GM21390 (cell line): Measurements from ENCODE around the gene TGFBR3L.

Experiments
- ATAC-seq: cut with Tn5 transposase; IDR thresholded peaks from one replicate; pipeline ENCODE4 v1.9.1; 2021; ENCODE audit not compliant: unreplicated experiment

The TGFBR3L gene

GRCh38 chr19:7903244-7904073 is 11.2 kb upstream of the TGFBR3L start, which contains the start of gene MAP2K7:
Gene MAP2K7 (plus strand): TSS chr19:7903877. CDS start chr19:7903945, 68 bp downstream.
- peak; percentile 74 for ATAC-seq

DNA sequence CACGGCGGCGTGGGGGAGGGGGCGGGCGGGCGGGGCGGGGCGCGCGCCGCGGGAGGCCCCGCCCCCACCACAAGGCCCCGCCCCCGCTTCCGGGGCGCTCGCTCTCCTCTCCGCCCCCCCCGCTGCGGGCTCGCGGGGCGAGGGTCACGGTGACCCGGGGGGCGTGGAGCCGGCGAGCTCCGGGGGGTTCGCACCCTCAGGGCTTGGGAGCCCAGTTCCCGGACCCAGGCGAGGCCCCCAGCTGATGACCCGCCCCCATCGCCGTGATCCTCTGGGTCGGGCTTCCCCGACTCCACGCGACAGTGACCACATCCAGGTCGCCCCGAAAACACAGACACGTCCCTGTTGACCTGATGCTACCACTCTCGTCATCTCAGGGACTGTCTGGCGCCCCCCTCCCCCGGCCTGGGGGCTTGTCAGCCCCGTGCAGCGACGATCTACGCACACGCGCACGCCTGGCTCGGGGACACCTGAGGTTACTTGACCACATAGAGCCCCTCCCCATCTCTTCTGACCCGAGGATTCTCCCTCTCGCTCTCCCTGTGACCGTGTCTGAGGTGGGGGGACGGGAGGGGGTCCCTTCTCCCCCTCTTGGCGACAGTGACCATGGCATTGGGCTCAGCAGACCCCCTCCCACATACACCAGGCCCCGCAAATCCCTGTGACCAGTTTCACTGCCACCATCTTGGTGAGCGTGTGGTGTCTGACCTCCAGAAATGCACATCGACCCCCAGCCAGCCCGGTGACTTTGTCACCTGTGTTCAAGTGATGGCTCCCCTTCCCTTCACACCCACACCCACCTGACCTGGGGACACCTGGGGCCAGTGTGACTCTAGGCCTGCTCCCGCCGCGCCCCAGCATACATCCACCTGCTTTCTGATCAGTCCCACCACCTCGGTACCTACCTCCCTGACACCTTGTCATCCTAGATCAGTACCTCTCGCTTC is 10.3 kb upstream of the TGFBR3L start:
- ATAC-seq, result peak; percentile 26

DNA sequence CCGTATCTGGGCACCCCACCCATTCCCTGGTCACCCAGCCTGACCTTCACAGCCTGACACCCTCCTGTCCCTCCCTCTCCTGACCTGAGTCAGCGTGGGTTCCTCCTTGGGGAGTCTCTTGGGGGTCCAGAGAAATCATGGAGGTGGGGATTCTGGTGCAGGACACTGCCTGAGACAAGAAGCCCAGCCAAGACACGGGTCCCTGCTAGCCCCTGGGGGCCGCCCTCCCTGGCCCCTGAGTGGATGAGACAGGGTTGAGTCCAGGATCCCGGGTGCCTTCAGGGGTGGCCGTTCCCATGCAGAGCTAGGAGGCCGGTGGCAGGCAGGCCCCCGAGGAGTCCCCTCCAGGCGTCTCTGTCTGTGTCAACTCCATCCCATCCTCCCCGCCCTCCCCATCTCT is 9.4 kb upstream of the TGFBR3L start:
- ATAC-seq, result no peak

GRCh38 chr19:7905859-7906258 is 8.8 kb upstream of the TGFBR3L start:
- no peak for ATAC-seq

DNA sequence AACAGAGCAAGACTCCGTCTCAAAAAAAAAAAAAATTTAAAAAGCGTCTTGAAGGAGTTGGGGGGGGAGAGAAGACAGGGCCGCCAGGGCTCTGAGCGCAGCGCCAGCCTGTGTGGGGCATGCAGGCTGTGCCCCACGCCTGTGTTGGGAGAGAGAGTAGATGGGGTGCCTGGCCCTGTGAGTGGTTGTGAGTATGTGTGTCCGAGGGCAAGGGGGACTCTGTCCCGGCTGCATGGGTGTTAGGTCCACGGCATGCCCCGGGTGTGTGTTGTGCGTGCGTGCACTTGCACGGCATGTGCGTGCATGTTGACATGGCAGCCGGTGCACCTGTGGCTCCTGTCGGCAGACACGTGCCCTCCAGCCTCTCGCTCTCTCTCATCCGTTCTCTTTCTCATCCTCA is 7.5 kb upstream of the TGFBR3L start:
- no peak for ATAC-seq

DNA sequence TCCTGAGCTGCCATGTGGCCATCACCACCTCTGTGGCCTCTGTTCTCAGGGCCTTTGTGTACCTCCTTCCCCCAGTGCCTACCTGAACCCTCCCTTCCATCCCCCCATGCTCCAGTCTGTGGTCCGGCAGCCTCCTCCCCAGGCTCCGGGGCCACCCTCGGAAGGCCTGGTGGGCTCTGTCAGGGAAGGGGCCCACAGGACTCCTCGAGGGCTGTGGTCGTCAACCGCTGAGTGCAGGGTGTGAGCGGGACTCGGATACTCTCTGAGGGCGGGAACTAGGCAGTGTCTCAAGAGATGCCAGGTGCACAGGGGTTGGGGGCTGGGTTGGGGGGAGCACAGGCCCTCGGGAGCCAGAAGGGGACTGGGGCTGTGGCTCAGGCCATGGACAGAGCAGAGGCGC is 7.1 kb upstream of the TGFBR3L start:
- ATAC-seq, result no peak

- no peak for ATAC-seq
These were observed 6.4 kb upstream of the TGFBR3L start for GRCh38 chr19:7908078-7908699.

GRCh38 chr19:7908742-7909461 is 5.7 kb upstream of the TGFBR3L start:
- ATAC-seq, result no peak

- no peak for ATAC-seq
These were observed 5.1 kb upstream of the TGFBR3L start for GRCh38 chr19:7909471-7910067.

DNA sequence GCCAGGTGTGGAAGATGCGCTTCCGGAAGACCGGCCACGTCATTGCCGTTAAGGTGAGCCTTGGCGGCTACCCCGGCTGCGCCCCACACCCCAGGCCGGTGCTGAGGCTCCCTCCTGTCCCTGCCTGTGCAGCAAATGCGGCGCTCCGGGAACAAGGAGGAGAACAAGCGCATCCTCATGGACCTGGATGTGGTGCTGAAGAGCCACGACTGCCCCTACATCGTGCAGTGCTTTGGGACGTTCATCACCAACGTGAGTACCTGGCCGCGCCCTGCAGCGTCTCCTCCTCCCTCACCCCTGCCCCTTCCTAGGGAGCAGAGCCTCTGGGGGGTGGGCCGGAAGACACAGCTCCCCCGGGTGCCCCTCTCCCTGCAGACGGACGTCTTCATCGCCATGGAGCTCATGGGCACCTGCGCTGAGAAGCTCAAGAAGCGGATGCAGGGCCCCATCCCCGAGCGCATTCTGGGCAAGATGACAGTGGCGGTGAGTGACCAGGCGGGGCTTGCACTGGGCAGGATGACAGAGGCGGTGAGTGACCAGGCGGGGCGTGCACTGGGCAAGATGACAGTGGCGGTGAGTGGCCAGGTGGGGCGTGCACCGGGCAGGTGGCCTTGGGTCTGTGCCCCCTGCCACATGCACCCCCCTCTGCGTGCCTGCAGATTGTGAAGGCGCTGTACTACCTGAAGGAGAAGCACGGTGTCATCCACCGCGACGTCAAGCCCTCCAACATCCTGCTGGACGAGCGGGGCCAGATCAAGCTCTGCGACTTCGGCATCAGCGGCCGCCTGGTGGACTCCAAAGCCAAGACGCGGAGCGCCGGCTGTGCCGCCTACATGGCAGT is 4.1 kb upstream of the TGFBR3L start:
- ATAC-seq, result no peak

DNA sequence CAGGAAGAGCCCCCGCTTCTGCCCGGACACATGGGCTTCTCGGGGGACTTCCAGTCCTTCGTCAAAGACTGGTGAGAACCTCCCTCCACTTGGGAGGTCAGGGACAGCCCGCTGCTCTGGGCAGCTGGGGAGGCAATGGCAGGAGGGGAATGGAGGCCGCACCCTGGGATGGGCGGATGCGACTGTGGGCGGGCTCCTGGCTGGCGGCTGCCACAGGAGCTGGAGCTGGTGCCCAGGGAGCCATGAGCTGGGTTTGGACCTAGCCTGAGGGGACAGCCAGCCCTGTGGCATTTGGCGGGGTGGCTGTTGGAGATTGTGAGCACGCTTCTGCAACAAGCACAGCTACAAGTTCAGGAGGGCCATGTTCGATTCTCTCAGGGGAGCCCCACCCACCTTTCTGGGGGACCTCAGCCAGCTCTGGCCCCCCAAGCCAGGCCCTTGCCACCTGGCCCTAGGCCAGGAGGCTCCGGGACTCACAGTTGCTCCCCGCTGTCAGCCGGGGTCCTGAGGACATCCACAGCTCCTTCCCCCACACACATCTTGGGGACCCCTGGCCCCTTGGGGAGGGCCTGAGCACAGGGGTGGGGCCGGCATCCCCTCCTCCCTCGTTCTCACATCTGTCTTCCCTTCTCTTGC is 3.0 kb upstream of the TGFBR3L start:
- ATAC-seq, result no peak

DNA sequence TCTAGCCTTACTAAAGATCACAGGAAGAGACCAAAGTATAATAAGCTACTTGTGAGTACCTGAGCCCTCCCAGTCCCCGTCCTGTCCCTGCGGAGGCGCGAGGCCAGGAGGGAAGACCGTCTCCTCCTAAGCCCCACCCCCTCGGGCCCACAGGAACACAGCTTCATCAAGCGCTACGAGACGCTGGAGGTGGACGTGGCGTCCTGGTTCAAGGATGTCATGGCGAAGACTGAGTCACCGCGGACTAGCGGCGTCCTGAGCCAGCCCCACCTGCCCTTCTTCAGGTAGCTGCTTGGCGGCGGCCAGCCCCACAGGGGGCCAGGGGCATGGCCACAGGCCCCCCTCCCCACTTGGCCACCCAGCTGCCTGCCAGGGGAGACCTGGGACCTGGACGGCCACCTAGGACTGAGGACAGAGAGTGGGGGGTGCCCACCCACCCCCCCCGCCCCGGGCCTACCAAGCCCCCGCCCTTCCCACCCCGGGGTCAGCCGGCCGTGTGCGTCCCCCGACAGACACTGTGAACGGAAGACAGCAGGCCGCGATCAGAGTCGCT is 2.4 kb upstream of the TGFBR3L start:
- no peak for ATAC-seq

- ATAC-seq, result no peak
These were observed 1.7 kb upstream of the TGFBR3L start for GRCh38 chr19:7912697-7913564.

- no peak for ATAC-seq
These were observed 978 bp upstream of the TGFBR3L start for GRCh38 chr19:7913652-7914051.

DNA sequence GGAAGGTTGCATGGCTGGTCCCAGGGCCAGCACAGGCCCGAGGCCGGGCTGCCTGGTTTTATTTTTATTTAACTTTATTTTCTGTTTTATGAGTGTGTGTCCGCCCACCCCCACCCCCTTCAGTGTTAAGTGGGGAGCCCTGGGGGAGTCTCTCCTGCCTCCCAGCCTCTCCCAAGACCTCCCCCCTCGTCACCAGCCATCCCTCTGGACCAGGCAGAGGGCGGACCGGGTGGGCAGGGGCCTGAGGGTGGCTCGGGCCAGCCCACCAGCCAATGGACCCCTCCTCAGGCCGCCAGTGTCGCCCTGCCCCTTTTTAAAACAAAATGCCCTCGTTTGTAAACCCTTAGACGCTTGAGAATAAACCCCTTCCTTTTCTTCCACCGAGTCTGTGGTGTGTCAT is 531 bp upstream of the TGFBR3L start:
- ATAC-seq, result no peak

DNA sequence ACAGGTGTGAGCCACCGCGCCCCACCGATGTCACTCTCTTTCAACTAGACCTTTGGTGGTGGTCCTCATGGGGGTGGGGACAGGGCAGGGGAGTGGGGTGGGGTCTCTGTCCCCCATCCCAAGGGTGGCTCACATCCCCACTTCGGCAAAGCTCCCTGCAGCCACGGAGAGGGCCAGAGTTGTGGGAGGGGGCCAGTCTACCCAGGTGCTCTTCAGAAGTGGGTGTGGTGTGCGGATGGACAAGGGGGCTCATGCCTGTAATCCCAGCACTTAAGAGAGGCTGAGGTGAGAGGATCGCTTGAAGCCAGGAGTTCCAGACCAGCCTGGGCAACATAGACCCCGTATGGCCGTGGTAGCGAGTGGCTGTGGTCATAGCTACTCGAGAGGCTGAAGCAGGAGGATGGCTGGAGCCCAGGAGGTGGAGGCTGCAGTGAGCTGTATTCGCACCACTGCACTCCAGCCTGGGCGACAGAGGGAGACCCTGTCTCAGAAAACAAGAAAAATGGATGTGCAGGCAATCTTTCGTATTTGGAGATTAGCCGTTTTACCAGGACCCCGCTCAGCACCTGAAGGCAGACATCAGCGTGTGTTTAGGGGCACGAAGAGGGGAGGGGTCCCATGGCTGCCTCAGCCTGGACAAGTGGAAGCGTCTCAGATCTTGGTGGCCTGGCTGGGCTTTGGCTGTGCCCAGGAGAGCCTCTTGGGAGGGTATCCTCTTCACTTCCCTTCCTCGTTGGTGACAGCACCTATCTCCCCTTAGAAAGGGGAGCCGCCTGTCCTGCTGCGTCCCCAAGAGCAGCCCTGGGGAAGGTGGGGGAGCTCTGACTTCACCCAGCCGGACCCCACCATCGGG is 846 bp downstream of the TGFBR3L start:
- ATAC-seq, result no peak
